Measurements from ENCODE around the gene ITPR2. TPM values are rescaled to one million over a fixed set of nuclear protein-coding genes. Genes with fewer than 3 reads are reported as not detected.

Gene ITPR2
- total and polyA plus RNA-seq, 2 of the 13 experiments (the other 11 are each of a cell fraction or from before 2014, with no cell fraction given) = 31.9 to 81.9 TPM

DNA sequence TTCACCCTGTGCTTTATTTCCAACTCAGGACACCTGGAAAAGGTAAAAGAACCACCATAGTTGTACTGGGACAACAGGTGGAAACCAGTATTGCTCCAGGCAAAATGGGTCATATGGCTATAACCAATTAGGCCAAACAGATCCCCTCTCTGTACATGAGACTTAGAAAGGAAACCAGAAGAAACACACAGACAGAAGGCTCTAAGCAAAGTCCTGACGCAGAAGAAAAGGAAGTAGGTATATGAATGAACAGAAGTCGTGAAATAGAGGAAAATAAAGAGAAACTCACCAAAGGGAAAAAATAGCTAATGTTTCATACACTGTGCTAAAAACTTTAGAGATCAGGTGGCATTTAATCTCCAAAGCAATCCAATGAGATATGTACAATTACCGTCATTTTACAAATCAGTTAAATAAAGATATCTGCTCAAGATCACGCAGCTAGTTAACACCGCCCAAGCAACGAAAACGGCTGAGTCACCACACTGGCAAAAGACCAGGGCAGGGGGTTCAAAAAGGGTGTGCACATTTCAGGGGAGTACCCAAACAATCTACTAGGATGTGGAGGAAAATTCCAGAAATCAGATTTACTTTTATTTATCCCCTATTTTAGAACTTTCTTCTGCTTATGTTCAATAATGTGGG is 82.3 kb downstream of the ITPR2 start:
- Histone ChIP-seq H3K4me1 (ENCODE audit: insufficient read depth, low read length) (peaks cover 95% of the 10 kb centered on the region), H3K27ac (ENCODE audit: extremely low read length, insufficient read depth, low read length) (peak overlapping the region; percentile 33)
- POLR2A ChIA-PET = interaction anchor here (1.4 kb wide), 1 partner anchor 14 kb away, joined by 7 read pairs; no protein-coding TSS in a partner anchor

GRCh38 chr12:26749781-26750180 is 83.2 kb downstream of the ITPR2 start:
- POLR2A ChIA-PET = interaction anchor here (0.9 to 1.4 kb wide), 2 partner anchors 13 kb away, joined by 3 to 7 read pairs; no protein-coding TSS in a partner anchor
- peak overlapping the region; percentile 33 for H3K27ac ChIP-seq (ENCODE audit: extremely low read length, insufficient read depth, low read length)
- H3K36me3 ChIP-seq (replicated peaks in 1 of 2; ENCODE audit: control insufficient read depth in 1 of 2, insufficient read depth in 2 of 2, low read length in 2 of 2) = peaks cover 0 to 15% of the 10 kb centered on the region in 2 experiments; a peak in 2 of 5 replicates
- TF ChIP-seq, protein P1, sequence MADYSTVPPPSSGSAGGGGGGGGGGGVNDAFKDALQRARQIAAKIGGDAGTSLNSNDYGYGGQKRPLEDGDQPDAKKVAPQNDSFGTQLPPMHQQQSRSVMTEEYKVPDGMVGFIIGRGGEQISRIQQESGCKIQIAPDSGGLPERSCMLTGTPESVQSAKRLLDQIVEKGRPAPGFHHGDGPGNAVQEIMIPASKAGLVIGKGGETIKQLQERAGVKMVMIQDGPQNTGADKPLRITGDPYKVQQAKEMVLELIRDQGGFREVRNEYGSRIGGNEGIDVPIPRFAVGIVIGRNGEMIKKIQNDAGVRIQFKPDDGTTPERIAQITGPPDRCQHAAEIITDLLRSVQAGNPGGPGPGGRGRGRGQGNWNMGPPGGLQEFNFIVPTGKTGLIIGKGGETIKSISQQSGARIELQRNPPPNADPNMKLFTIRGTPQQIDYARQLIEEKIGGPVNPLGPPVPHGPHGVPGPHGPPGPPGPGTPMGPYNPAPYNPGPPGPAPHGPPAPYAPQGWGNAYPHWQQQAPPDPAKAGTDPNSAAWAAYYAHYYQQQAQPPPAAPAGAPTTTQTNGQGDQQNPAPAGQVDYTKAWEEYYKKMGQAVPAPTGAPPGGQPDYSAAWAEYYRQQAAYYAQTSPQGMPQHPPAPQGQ (CRISPR knock-in tag; IDR thresholded peaks at IDR 0.05; ENCODE audit: borderline replicate concordance) = no peak
- no peak for TF ChIP-seq LCORL (IDR thresholded peaks at IDR 0.05)
- TF ChIP-seq LCORL (CRISPR knock-in tag; IDR thresholded peaks at IDR 0.05) = no peak
- TF ChIP-seq, protein P2, sequence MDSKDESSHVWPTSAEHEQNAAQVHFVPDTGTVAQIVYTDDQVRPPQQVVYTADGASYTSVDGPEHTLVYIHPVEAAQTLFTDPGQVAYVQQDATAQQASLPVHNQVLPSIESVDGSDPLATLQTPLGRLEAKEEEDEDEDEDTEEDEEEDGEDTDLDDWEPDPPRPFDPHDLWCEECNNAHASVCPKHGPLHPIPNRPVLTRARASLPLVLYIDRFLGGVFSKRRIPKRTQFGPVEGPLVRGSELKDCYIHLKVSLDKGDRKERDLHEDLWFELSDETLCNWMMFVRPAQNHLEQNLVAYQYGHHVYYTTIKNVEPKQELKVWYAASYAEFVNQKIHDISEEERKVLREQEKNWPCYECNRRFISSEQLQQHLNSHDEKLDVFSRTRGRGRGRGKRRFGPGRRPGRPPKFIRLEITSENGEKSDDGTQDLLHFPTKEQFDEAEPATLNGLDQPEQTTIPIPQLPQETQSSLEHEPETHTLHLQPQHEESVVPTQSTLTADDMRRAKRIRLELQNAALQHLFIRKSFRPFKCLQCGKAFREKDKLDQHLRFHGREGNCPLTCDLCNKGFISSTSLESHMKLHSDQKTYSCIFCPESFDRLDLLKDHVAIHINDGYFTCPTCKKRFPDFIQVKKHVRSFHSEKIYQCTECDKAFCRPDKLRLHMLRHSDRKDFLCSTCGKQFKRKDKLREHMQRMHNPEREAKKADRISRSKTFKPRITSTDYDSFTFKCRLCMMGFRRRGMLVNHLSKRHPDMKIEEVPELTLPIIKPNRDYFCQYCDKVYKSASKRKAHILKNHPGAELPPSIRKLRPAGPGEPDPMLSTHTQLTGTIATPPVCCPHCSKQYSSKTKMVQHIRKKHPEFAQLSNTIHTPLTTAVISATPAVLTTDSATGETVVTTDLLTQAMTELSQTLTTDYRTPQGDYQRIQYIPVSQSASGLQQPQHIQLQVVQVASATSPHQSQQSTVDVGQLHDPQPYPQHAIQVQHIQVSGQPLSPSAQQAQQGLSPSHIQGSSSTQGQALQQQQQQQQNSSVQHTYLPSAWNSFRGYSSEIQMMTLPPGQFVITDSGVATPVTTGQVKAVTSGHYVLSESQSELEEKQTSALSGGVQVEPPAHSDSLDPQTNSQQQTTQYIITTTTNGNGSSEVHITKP (CRISPR knock-in tag; IDR thresholded peaks at IDR 0.05; ENCODE audit: low read depth) = no peak
- TF ChIP-seq SP4 (CRISPR knock-in tag; IDR thresholded peaks at IDR 0.05) = no peak
- no peak for TF ChIP-seq SOX6 (IDR thresholded peaks at IDR 0.05)
- 0 out of 2 replicates have a peak, but pooled peaks have one; percentile 11 for TF ChIP-seq SOX6 (CRISPR knock-in tag; IDR thresholded peaks at IDR 0.05)
- no peak for TF ChIP-seq TFDP1 (CRISPR knock-in tag; IDR thresholded peaks at IDR 0.05; ENCODE audit: borderline replicate concordance)
- TF ChIP-seq ARID2 (CRISPR knock-in tag; IDR thresholded peaks at IDR 0.05; ENCODE audit: borderline replicate concordance) = no peak

More for the DNA sequence above, 82.3 kb downstream of the ITPR2 start:
- Histone ChIP-seq H3K79me2 (ENCODE audit: insufficient read depth, low read length) (peaks cover 85% of the 10 kb centered on the region), H3K36me3 (replicated peaks in 1 of 2; ENCODE audit: control insufficient read depth in 1 of 2, insufficient read depth in 2 of 2, low read length in 2 of 2) (peaks cover 0 to 15% of the 10 kb centered on the region in 2 experiments; a peak in 3 of 5 replicates), H3K4me2 (ENCODE audit: low read depth, low read length) (no peak overlapping the region), H3K27me3 (ENCODE audit: control insufficient read depth in 1 of 2, insufficient read depth in 2 of 2, low read length in 2 of 2) (no peaks in the 10 kb centered on the region), H2AFZ (ENCODE audit: low read length) (no peak overlapping the region), H3K9me3 (ENCODE audit: low read length) (peaks cover 4% of the 10 kb centered on the region), H3K9ac (ENCODE audit: insufficient read depth, low read depth, low read length) (no peak overlapping the region), H3K4me3 (replicated peaks in 1 of 3; ENCODE audit: insufficient read depth in 1 of 3, low read depth in 2 of 3, low read length in 3 of 3) (no peak overlapping the region), H4K20me1 (ENCODE audit: insufficient read depth, low read length) (no peaks in the 10 kb centered on the region)
- no TSS peak for BruUV-seq (replicated peaks)
- in situ Hi-C loops (cut with HindIII; ENCODE audit: extremely low pct_ligation_motif_present, low pct_unique_long_range_greater_than_20kb) (no loop called here), intact Hi-C loops (cut with micrococcal nuclease; ENCODE audit: unreplicated experiment) (no loop called here)
- CTCF ChIA-PET (ENCODE audit: low intra/inter-chr PET ratio, low total read pairs) = no interaction called here
- no peak for DNase-seq (ENCODE audit: low spot score)
- TF ChIP-seq FOXJ3 (CRISPR knock-in tag; IDR thresholded peaks at IDR 0.05; ENCODE audit: borderline replicate concordance) (no peak), IRX3 (CRISPR knock-in tag; IDR thresholded peaks at IDR 0.05; ENCODE audit: borderline replicate concordance, low read depth) (no peak), ESRRA (CRISPR knock-in tag; IDR thresholded peaks at IDR 0.05; ENCODE audit: low read depth) (0 out of 2 replicates have a peak, but pooled peaks have one; percentile 8), NFE2L2 (IDR thresholded peaks at IDR 0.05; ENCODE audit: low read length) (peak; percentile 27; the same call in 1 of the 2 replicates)
- no peak for ATAC-seq
- 95% methylated on average over 7 of the region's 7 CpGs for WGBS (ENCODE audit: low lambda C conversion rate)
- FAIRE-seq = no peak

More at GRCh38 chr12:26749781-26750180, 83.2 kb downstream of the ITPR2 start:
- DNase-seq (ENCODE audit: low spot score) = no peak
- intact Hi-C loops (cut with micrococcal nuclease; ENCODE audit: unreplicated experiment) (no loop called here), in situ Hi-C loops (cut with HindIII; ENCODE audit: extremely low pct_ligation_motif_present, low pct_unique_long_range_greater_than_20kb) (no loop called here)
- Histone ChIP-seq H3K79me2 (ENCODE audit: insufficient read depth, low read length) (peaks cover 77% of the 10 kb centered on the region), H3K4me2 (ENCODE audit: low read depth, low read length) (no peak overlapping the region; the same call in 1 of the 2 replicates), H3K9me3 (ENCODE audit: low read length) (no peaks in the 10 kb centered on the region), H2AFZ (ENCODE audit: low read length) (no peak overlapping the region), H3K4me1 (ENCODE audit: insufficient read depth, low read length) (peaks cover 100% of the 10 kb centered on the region), H3K9ac (ENCODE audit: insufficient read depth, low read depth, low read length) (no peak overlapping the region), H4K20me1 (ENCODE audit: insufficient read depth, low read length) (no peaks in the 10 kb centered on the region), H3K27me3 (ENCODE audit: control insufficient read depth in 1 of 2, insufficient read depth in 2 of 2, low read length in 2 of 2) (no peaks in the 10 kb centered on the region), H3K4me3 (replicated peaks in 1 of 3; ENCODE audit: insufficient read depth in 1 of 3, low read depth in 2 of 3, low read length in 3 of 3) (no peak overlapping the region)
- no TSS peak for BruUV-seq (replicated peaks)
- no peak for FAIRE-seq
- ATAC-seq = no peak
- CTCF ChIA-PET (ENCODE audit: low intra/inter-chr PET ratio, low total read pairs) = no interaction called here
